Right atrium auricular region (tissue), 2 donors: ENCODE measurements around the gene ELMOD2. TPM values are rescaled to one million over a fixed set of nuclear protein-coding genes. Genes with fewer than 3 reads are reported as not detected.

Experiments
- DNase-seq: peaks from one replicate; pipeline ENCODE4 v3.0.0-alpha.2; 2019; ENCODE audit warnings: low spot score
- H3K27ac ChIP-seq, 2 donors: fragments of 200-600 bp; sonication (generic); 1 replicate in 1 of 2; 2 replicates in 1 of 2; pipeline ENCODE4 v1.5.1; 2016 to 2019
- H3K27me3 ChIP-seq, 2 donors: fragments of 200-600 bp; sonication (generic); one replicate each; pipeline versions ENCODE4 v1.5.1 to v1.6.0; 2017 to 2019
- H3K36me3 ChIP-seq: fragments of 200-600 bp; sonication (generic); one replicate; pipeline ENCODE4 v1.5.1; 2016
- H3K4me1 ChIP-seq, 2 donors: fragments of 200-600 bp; sonication (generic); one replicate each; pipeline versions ENCODE4 v1.5.1 to v1.6.0; 2017 to 2019
- H3K4me3 ChIP-seq, 2 donors: fragments of 200-600 bp; sonication (generic); 1 replicate in 1 of 2; 2 replicates in 1 of 2; pipeline ENCODE4 v1.5.1; 2017 to 2019; ENCODE audit warnings: mild to moderate bottlenecking in 1 of 2, moderate library complexity in 1 of 2
- H3K9me3 ChIP-seq, 2 donors: fragments of 200-600 bp; sonication (generic); one replicate each; pipeline ENCODE4 v1.5.1; 2019
- CTCF ChIP-seq, 2 donors: fragments of 200-600 bp; sonication (generic); IDR thresholded peaks; one replicate each; pipeline ENCODE4 v1.5.1; 2019; ENCODE audit warnings: antibody characterized with exemption in 2 of 2
- total RNA-seq, 2 donors: library from RNA; depleted of rRNA; stranded (reverse); fragments of >200 nt; gene quantifications; one replicate each; pipeline ENCODE4 v1.1.0, GENCODE V29; 2016

Gene ELMOD2
- total RNA-seq, 2 donors from 2014 or later: 6.6 to 13.3 TPM

DNA sequence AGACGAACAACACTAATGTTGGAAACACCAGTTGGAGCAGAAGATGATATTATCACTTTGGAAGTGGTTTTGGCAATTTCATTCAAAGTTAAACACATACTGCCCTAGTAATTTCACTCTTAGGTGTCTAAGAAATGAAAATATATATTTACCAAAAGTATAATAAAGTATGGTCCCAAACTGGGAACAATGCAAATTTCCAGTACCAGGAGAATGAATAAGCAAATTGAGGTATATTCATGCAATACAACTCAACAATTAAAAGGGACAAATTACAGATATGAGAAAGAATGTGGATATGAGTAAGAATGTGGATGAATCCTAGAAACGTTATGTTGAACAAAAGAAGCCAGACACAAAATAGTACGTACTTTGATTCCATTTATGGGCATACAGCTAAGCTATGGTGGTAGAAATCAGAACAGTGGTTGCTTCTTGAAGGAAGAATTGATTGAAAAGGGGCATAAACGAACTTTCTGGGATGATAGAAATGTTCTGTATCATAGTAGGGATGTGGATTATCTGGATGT lies 10.0 kb downstream of the ELMOD2 start:
- H3K27me3 ChIP-seq: no peaks in the 10 kb centered on the region
- peaks cover 23% of the 10 kb centered on the region for H3K36me3 ChIP-seq
- no peak overlapping the region for H3K4me3 ChIP-seq
- TF ChIP-seq CTCF (IDR thresholded peaks at IDR 0.05): no peak
- DNase-seq: no peak
- H3K27ac ChIP-seq: no peak overlapping the region
- H3K9me3 ChIP-seq: no peaks in the 10 kb centered on the region
- H3K4me1 ChIP-seq: no peaks in the 10 kb centered on the region

- DNase-seq: no peak
- TF ChIP-seq CTCF (IDR thresholded peaks at IDR 0.05): no peak
- Histone ChIP-seq H3K36me3 (no peaks in the 10 kb centered on the region), H3K27ac (no peak overlapping the region), H3K4me1 (no peaks in the 10 kb centered on the region), H3K27me3 (no peaks in the 10 kb centered on the region), H3K4me3 (no peak overlapping the region), H3K9me3 (no peaks in the 10 kb centered on the region)
These were observed 32.6 kb downstream of the ELMOD2 start for GRCh38 chr4:140556372-140557085.

- Histone ChIP-seq H3K27ac (no peak overlapping the region), H3K4me1 (no peaks in the 10 kb centered on the region), H3K4me3 (no peak overlapping the region), H3K9me3 (no peaks in the 10 kb centered on the region), H3K27me3 (no peaks in the 10 kb centered on the region), H3K36me3 (no peaks in the 10 kb centered on the region)
- no peak for TF ChIP-seq CTCF (IDR thresholded peaks at IDR 0.05)
- no peak for DNase-seq
These were observed 34.0 kb downstream of the ELMOD2 start for GRCh38 chr4:140557831-140558435.

- DNase-seq: no peak
- no peaks in the 10 kb centered on the region for H3K27me3 ChIP-seq
- H3K36me3 ChIP-seq: no peaks in the 10 kb centered on the region
- no peaks in the 10 kb centered on the region for H3K4me1 ChIP-seq
- H3K4me3 ChIP-seq: no peak overlapping the region
- TF ChIP-seq CTCF (IDR thresholded peaks at IDR 0.05): no peak
- H3K27ac ChIP-seq: no peak overlapping the region
- H3K9me3 ChIP-seq: no peaks in the 10 kb centered on the region
These were observed 35.7 kb downstream of the ELMOD2 start for GRCh38 chr4:140559696-140560095.

DNA sequence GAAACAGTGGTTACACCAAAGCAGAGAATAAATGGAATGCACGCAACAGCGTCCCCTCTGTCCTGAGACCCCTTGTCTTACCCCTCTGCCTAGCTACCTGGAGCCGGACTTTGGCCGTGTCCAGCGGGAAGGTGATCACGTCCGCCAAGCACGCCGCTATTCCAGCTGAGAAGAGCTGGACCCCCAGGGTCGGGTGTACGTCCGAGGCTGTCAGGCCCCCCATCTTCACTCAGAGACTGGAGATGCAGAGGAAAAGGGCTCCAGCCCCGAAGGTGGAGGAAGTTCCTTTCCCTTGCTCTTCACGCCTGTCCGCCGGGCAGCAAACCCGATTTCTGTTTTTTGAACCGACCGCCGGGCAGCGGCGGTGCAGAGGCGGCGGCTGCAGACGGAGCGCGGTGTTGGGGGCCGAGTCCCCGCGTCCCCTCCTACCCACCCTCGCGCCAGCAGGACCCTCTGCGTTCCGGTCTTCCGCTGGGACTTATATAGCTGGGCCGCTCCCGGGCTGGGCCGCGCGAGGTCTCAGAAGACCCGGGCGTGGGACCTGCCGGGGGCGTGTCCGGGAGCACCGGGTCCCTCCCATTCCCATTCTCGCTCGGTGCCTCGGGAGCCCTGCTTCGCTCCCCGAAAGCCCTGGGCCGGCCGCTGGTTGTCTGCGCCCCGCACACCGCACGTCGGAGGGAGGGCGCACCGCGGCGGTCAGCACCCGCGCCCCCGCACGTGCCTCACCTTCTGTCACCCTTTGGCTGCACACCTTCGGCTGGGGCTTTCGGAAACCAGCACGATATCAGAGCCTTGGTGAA lies 44.7 kb downstream of the ELMOD2 start, which contains the start of gene UCP1:
Gene UCP1 (minus strand): TSS at position 455 of the 800 bp plus-strand sequence. CDS start 232 bp downstream, at position 223.
- TF ChIP-seq CTCF (IDR thresholded peaks at IDR 0.05): no peak

More for the DNA sequence above, 44.7 kb downstream of the ELMOD2 start, which contains the start of gene UCP1:
- no peak within 1 kb of the TSS for H3K27ac ChIP-seq
- DNase-seq: no peak
- peaks cover 4 to 11% of the 10 kb centered on the region in 2 donors for H3K9me3 ChIP-seq
- peaks cover 0 to 19% of the 10 kb centered on the region in 2 donors for H3K4me1 ChIP-seq
- H3K4me3 ChIP-seq: peak within 1 kb of the TSS; percentile 46 to 59
- no peaks in the 10 kb centered on the region for H3K36me3 ChIP-seq
- H3K27me3 ChIP-seq: peaks cover 0 to 8% of the 10 kb centered on the region in 2 donors
